ENCODE data around the gene GLYR1.

Gene GLYR1

GRCh38 chr16:4814542-4815173 lies 32.4 kb downstream of the GLYR1 start:
- Histone ChIP-seq H3K27ac (ENCODE audit: extremely low read depth, low read depth, low read length) (no peak overlapping the region), H3K4me3 (ENCODE audit: low read depth, low read length) (no peak overlapping the region), H3K36me3 (ENCODE audit: control insufficient read depth in 2 of 2, insufficient read depth in 1 of 2, low read length in 2 of 2) (peaks cover 26 to 73% of the 10 kb centered on the region in 2 experiments; a peak in 2 of 3 replicates), H3K9me3 (ENCODE audit: control insufficient read depth, insufficient read depth, low read depth, low read length) (no peaks in the 10 kb centered on the region), H3K4me1 (ENCODE audit: control insufficient read depth, insufficient read depth, low read length) (no peaks in the 10 kb centered on the region)
- POLR2A ChIA-PET: interaction anchor here (0.7 kb wide), 1 partner anchor 17 kb away, joined by 3 read pairs; no protein-coding TSS in a partner anchor
- CTCF ChIA-PET: no interaction called here
- TF ChIP-seq ZNF311 (tag by site-specific recombination; IDR thresholded peaks at IDR 0.05; ENCODE audit: borderline replicate concordance) (no peak), ZNF146 (tag by site-specific recombination; IDR thresholded peaks at IDR 0.05) (no peak), ZNF707 (tag by site-specific recombination; IDR thresholded peaks at IDR 0.05) (no peak), ZNF600 (tag by site-specific recombination; IDR thresholded peaks at IDR 0.05) (no peak), TRIM28 (IDR thresholded peaks at IDR 0.05; ENCODE audit: borderline replicate concordance, low read length) (no peak), BCL11B (tag by site-specific recombination; IDR thresholded peaks at IDR 0.05; ENCODE audit: low read depth) (no peak), ZNF629 (tag by site-specific recombination; IDR thresholded peaks at IDR 0.05) (no peak), ZNF398 (tag by site-specific recombination; IDR thresholded peaks at IDR 0.05) (no peak), ZNF623 (tag by site-specific recombination; IDR thresholded peaks at IDR 0.05) (no peak), FEZF1 (tag by site-specific recombination; IDR thresholded peaks at IDR 0.05) (no peak), ZNF610 (tag by site-specific recombination; IDR thresholded peaks at IDR 0.05; ENCODE audit: borderline replicate concordance) (no peak), ZNF645 (tag by site-specific recombination; IDR thresholded peaks at IDR 0.05) (no peak), ZNF2 (tag by site-specific recombination; IDR thresholded peaks at IDR 0.05) (no peak), ELK4 (IDR thresholded peaks at IDR 0.05; ENCODE audit: borderline replicate concordance, low read depth, low read length) (no peak), PRDM2 (tag by site-specific recombination; IDR thresholded peaks at IDR 0.05; ENCODE audit: borderline replicate concordance) (no peak), ZNF792 (tag by site-specific recombination; IDR thresholded peaks at IDR 0.05) (no peak), ZNF837 (tag by site-specific recombination; IDR thresholded peaks at IDR 0.05) (no peak)
